ENCODE results near the gene SLC26A1. TPM values are rescaled to one million over a fixed set of nuclear protein-coding genes. Genes with fewer than 3 reads are reported as not detected.
A peak's percentile ranks its signal among the peaks of the same experiment; 100 is the strongest.

SLC26A1 gene
- total RNA-seq, 4 donors from 2014 or later, result not detected

DNA sequence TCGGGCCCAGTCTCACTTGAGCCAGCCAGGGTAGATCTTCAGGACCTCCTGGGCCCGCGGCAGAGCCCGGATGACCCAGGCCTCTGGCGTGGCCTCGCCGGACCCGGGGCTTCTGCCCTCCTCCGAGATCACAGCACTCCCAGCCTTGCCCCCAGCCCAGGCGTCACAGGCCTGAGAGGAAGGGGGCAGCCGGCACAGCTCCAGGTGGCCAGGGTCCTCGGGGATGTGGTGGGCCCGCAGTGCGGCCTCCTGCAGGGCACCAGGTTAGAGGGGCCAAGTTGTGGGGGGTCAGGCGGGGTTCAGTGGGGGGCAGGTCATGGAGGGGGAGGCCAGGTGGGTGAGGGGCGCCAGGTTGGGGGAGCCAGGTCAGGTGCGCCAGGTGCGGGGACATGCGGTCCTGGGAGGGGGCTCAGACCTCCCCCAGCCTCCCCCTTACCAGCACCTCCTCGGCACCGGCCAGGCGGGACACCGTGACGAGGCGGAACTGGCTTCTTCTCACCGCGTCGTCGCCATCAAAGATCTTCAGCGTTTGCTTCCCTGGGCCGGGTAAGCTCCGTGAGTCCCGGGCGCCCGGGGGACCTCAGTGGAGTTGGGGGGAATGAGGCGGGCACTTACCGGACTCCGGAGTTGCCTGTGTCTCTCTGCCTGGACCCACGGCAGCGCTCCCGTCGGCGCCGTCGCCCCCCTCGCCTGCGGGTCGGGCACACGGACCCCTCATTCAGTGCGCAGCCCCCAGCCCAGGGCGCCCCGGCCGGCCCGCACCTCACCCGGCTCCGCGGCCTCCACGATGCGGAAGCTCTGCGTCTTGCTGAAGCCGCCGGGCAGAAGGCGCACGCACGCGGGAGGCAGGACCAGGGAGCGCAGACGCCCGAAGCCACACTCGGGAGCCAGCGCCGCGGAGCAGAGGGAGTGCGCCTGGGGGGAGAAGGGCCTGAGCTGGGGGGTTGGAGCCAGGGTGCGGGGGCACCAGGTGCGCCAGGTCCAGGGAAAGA, 25.8 kb downstream of the SLC26A1 start:
- Histone ChIP-seq H3K27me3 (no peaks in the 10 kb centered on the region), H3K36me3 (peaks cover 0 to 48% (median 6%) of the 10 kb centered on the region in 3 donors), H3K27ac (no peak overlapping the region), H3K9me3 (no peaks in the 10 kb centered on the region), H3K4me1 (peaks cover 22 to 47% (median 31%) of the 10 kb centered on the region in 3 donors), H3K4me3 (peak overlapping the region in 1 of 4 donors; percentile 21)
- TF ChIP-seq, protein P1, sequence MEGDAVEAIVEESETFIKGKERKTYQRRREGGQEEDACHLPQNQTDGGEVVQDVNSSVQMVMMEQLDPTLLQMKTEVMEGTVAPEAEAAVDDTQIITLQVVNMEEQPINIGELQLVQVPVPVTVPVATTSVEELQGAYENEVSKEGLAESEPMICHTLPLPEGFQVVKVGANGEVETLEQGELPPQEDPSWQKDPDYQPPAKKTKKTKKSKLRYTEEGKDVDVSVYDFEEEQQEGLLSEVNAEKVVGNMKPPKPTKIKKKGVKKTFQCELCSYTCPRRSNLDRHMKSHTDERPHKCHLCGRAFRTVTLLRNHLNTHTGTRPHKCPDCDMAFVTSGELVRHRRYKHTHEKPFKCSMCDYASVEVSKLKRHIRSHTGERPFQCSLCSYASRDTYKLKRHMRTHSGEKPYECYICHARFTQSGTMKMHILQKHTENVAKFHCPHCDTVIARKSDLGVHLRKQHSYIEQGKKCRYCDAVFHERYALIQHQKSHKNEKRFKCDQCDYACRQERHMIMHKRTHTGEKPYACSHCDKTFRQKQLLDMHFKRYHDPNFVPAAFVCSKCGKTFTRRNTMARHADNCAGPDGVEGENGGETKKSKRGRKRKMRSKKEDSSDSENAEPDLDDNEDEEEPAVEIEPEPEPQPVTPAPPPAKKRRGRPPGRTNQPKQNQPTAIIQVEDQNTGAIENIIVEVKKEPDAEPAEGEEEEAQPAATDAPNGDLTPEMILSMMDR (IDR thresholded peaks at IDR 0.05), result no peak
- no peak for TF ChIP-seq POLR2A (IDR thresholded peaks at IDR 0.05)
- WGBS, 2 donors, result 57 to 80% methylated on average over 1 to 15 of the region's 76 CpGs
- intact Hi-C loops (cut with DNase I), result no loop called here
- no peak for DNase-seq

DNA sequence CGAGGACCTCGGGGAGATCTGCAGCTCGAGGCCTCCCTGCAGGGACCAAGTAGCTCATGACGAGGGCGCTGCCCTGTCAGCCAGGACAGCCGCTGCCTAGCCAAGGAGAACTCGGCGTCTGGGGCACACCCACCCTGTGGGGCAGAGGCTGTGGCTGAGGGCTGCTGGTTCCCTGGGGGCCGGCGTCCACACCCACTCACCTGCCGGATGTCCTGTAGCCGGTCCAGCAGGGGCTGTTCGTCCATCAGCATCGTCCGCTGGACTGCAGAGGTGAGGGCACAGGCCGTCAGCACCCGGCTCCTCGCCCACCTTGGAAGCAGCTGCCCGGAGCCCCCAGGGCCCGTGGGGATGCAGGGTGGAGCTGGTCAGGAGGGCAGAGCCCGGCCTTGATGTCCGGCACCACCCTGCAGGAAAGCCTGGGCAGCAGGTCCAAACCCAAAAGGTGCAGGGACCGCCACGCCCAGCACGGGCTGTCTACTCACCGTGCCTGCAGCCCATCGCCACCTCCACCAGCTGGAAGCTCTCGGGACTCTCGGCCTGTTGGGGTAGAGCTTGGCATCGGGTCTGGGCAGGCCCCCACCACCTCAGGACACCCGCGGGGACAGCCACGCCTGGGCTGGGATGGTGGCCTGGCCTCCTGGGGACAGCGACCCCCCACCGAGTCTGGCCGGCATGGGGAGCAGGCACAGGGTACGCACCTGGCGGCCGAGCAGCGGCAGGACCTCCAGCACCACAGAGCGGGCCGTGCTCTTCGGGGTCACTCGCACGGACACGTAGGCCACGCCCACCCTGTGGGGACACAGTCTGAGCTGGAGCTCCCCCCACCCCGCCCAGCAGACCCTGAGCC, 26.7 kb downstream of the SLC26A1 start:
- no peak for DNase-seq
- H3K9me3 ChIP-seq, result no peaks in the 10 kb centered on the region
- H3K27me3 ChIP-seq, result no peaks in the 10 kb centered on the region
- TF ChIP-seq POLR2A (IDR thresholded peaks at IDR 0.05), result no peak
- TF ChIP-seq, protein P1 (IDR thresholded peaks at IDR 0.05), result no peak
- H3K4me3 ChIP-seq, result no peak overlapping the region
- H3K4me1 ChIP-seq, result peaks cover 21 to 47% (median 30%) of the 10 kb centered on the region in 3 donors
- no peak overlapping the region for H3K27ac ChIP-seq
- peaks cover 0 to 57% (median 6%) of the 10 kb centered on the region in 3 donors for H3K36me3 ChIP-seq
- intact Hi-C loops (cut with DNase I), result no loop called here
- 79% methylated on average over 7 of the region's 48 CpGs; no CpG with 5 or more reads in 1 of the 2 donors for WGBS, 2 donors

DNA sequence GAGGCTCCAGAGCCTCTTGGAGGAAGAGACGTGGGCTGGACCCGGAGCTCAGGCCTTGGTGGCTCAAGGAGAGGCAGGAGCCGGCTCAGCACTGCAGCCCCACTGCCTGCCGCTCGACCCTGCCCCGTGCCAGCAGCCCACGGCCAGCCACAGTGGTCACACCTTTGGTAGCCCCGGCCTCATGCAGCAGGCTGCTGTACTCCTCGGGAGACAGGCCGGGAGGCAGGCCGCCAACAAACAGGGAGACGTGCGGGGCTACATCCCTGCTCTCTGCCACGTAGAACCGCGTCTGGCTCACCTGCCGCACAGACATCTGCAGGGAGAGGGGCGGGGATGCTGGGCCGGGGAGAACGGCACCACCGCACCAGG, 27.5 kb downstream of the SLC26A1 start:
- no peak overlapping the region for H3K27ac ChIP-seq
- H3K4me1 ChIP-seq, result peaks cover 20 to 47% (median 31%) of the 10 kb centered on the region in 3 donors
- no peak overlapping the region for H3K4me3 ChIP-seq
- H3K36me3 ChIP-seq, result peaks cover 0 to 63% (median 6%) of the 10 kb centered on the region in 3 donors
- intact Hi-C loops (cut with DNase I), result no loop called here
- no peak for DNase-seq
- H3K27me3 ChIP-seq, result no peaks in the 10 kb centered on the region
- H3K9me3 ChIP-seq, result no peaks in the 10 kb centered on the region
- TF ChIP-seq POLR2A (IDR thresholded peaks at IDR 0.05), result no peak
- WGBS, 2 donors, result 82 to 85% methylated on average over 4 to 14 of the region's 21 CpGs

DNA sequence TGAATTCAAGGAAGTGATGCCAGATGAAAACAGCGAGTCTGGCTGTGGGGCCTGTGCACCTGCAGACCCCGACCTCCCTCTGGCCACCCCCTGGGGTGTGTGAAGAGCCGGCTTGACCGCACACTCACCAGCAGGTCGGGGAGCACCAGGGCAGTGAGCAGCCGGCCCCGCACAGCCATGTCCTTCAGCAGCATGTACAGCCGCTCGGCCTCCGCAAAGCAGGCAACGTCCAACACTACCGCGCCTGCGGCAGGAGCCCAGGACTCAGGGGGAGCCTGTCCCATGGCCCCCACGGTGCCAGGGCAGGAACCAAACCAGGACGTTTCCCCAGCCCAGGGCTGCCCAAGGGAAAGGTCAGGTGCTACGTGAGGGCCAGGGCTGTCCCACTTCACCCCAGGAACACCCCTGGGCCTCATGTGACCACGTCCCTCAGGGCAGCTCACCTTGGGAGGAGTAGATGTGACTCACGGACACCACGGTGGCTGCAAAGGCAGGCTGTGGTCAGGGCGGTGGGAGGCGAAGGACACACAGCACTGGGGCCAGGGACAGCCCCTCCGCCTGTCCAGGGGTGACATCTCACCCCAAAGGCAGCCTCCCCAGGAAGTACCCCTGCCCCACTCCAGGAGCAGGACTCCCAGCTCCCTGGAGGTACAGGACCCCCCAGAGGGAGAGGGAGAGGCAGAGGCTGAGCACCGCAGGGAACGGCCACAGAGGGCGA, 28.0 kb downstream of the SLC26A1 start:
- 90% methylated on average over 8 of the region's 26 CpGs; no CpG with 5 or more reads in 1 of the 2 donors for WGBS, 2 donors
- intact Hi-C loops (cut with DNase I), result no loop called here
- Histone ChIP-seq H3K36me3 (peaks cover 0 to 69% (median 6%) of the 10 kb centered on the region in 3 donors), H3K9me3 (no peaks in the 10 kb centered on the region), H3K27ac (no peak overlapping the region), H3K4me1 (peaks cover 20 to 42% (median 31%) of the 10 kb centered on the region in 3 donors), H3K4me3 (no peak overlapping the region), H3K27me3 (no peaks in the 10 kb centered on the region)
- TF ChIP-seq, protein P1 (IDR thresholded peaks at IDR 0.05), result no peak
- TF ChIP-seq POLR2A (IDR thresholded peaks at IDR 0.05), result no peak
- no peak for DNase-seq
